Stomach (tissue), 9 donors: Measurements from ENCODE around the gene ALOX5AP. TPM values are rescaled to one million over a fixed set of nuclear protein-coding genes. Genes with fewer than 3 reads are reported as not detected.

Experiments
- DNase-seq, 2 donors: peaks; one replicate each; pipeline versions ENCODE4 v3.0.0 to v3.0.0-alpha.2; 2013 to 2019
- H3K27ac ChIP-seq, 5 donors: fragments of 200-600 bp in 4 of 5; sonication (generic) in 4 of 5; one replicate each; pipeline ENCODE4 v1.5.1; 2013 to 2019; ENCODE audit warnings: mild to moderate bottlenecking in 1 of 5, moderate library complexity in 1 of 5
- H3K27me3 ChIP-seq, 3 donors: fragments of 200-600 bp; sonication (generic); one replicate each; pipeline ENCODE4 v1.5.1; 2017 to 2019; ENCODE audit warnings: mixed run types in 1 of 3
- H3K36me3 ChIP-seq, 4 donors: fragments of 200-600 bp; sonication (generic); 1 replicate in 3 of 4; 2 replicates in 1 of 4; pipeline ENCODE4 v1.5.1; 2016 to 2019
- H3K4me1 ChIP-seq, 4 donors: fragments of 200-600 bp; sonication (generic); one replicate each; pipeline ENCODE4 v1.5.1; 2016 to 2019
- H3K4me3 ChIP-seq, 4 donors: fragments of 200-600 bp; sonication (generic) in 3 of 4; one replicate each; pipeline ENCODE4 v1.5.1; 2016 to 2019; ENCODE audit warnings: mild to moderate bottlenecking in 1 of 4
- H3K9me3 ChIP-seq, 4 donors: fragments of 200-600 bp; sonication (generic); one replicate each; pipeline ENCODE4 v1.5.1; 2016 to 2019
- EP300 ChIP-seq: sonication (generic); formaldehyde crosslinking; IDR thresholded peaks from one replicate; pipeline ENCODE4 v1.6.1; 2017; ENCODE audit warnings: antibody characterized with exemption
- POLR2A ChIP-seq, 4 donors: fragments of 450-650 bp; IDR thresholded peaks; one replicate each; pipeline ENCODE4 v1.6.1; 2016; ENCODE audit warnings: antibody characterized with exemption in 4 of 4, control low read depth in 2 of 4, mild to moderate bottlenecking in 1 of 4, moderate library complexity in 1 of 4
- POLR2AphosphoS5 ChIP-seq, 3 donors: sonication (generic); formaldehyde crosslinking; IDR thresholded peaks; one replicate each; pipeline ENCODE4 v1.6.1; 2016; ENCODE audit warnings: antibody characterized with exemption in 3 of 3
- WGBS, 5 donors: extraction: QIAGEN DNeasy Blood & Tissue Kit in 3 of 5; methylation state at CpG; one replicate each; pipeline versions ENCODE4 v1.1.5 to v1.1.7; 2013 to 2018; 5-methylcytosine and 5-hydroxymethylcytosine counted together
- intact Hi-C: fragments of 100-400 bp; cut with DNase I; formaldehyde crosslinking; loops from one replicate; pipeline ENCODE4 v1.15.1; 2023; ENCODE audit warnings: low total_unique reads
- polyA plus RNA-seq, 3 donors: library from polyadenylated mRNA; stranded (reverse); fragments of 200-250 nt; gene quantifications; one replicate each; pipeline ENCODE4 v1.2.3, GENCODE V29; 2013
- total RNA-seq, 5 donors: library from RNA; depleted of rRNA; stranded (reverse); fragments of >200 nt; gene quantifications; one replicate each; pipeline versions ENCODE4 v1.1.0 to v1.2.3, GENCODE V29; 2014 to 2016
- TF ChIP-seq, protein P1 (sequence below), 7 experiments: fragments of 450-650 bp in 4 of 7; fragments of 200-600 bp in 3 of 7; sonication (generic) in 3 of 7; IDR thresholded peaks; one replicate each; pipeline ENCODE4 v1.5.1; 2016 to 2019; ENCODE audit warnings: antibody characterized with exemption in 7 of 7, control low read depth in 2 of 7, mild to moderate bottlenecking in 1 of 7
- donor health status: healthy with polysubstance abuse.
- donor health status: Bipolar disorder and iron deficiency.
- donor health status: healthy.

ALOX5AP gene
- total and polyA plus RNA-seq, 8 donors, result 1.3 to 36.4 (median 7.7) TPM

DNA sequence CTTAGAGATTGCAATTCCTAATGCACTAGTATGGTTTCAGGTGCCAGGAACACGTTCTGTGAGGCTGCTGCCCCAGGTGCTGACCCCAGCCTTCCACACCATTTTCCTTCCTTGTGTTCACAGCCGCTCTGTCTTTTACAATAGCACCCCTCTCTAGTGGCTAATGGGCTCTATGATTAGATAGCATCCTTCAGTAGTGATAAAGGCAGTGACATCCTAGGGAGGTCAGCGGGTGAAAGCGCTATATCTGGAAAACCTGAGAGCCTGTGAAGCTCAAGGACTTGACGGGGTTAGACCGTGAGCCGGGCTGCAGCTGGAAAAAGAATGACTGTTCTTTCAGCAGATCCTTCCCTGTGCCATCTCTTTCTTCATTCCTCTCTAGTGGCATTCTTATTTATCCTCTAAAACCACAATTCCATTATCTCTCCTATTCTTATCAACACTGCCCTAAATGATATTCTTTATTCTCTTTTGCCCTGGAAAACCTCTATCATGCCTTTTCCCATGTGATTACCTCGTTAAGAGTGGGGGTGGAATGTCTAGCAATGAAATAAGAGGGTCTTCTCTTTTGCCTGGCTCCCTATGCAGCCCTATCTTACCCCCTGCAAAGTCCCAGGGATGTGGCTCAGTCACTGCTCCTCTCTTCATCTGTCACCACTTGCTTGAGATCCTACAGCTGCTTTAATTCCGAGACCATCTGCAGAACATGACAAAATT, 21.8 kb downstream of the ALOX5AP start:
- Histone ChIP-seq H3K27me3 (peaks cover 0 to 7% (median 0%) of the 10 kb centered on the region in 3 donors), H3K4me1 (peaks cover 0 to 8% (median 3%) of the 10 kb centered on the region in 4 donors), H3K27ac (no peak overlapping the region), H3K36me3 (peaks cover 0 to 3% (median 0%) of the 10 kb centered on the region in 4 donors), H3K9me3 (no peaks in the 10 kb centered on the region), H3K4me3 (no peak overlapping the region)
- 34 to 61% (median 53%) methylated on average over 9 of the region's 9 CpGs for WGBS, 5 donors
- intact Hi-C loops, result no loop called here
- DNase-seq, result no peak
- TF ChIP-seq POLR2AphosphoS5 (IDR thresholded peaks at IDR 0.05) (no peak), POLR2A (IDR thresholded peaks at IDR 0.05) (no peak), EP300 (no peak)
- TF ChIP-seq, protein P1, sequence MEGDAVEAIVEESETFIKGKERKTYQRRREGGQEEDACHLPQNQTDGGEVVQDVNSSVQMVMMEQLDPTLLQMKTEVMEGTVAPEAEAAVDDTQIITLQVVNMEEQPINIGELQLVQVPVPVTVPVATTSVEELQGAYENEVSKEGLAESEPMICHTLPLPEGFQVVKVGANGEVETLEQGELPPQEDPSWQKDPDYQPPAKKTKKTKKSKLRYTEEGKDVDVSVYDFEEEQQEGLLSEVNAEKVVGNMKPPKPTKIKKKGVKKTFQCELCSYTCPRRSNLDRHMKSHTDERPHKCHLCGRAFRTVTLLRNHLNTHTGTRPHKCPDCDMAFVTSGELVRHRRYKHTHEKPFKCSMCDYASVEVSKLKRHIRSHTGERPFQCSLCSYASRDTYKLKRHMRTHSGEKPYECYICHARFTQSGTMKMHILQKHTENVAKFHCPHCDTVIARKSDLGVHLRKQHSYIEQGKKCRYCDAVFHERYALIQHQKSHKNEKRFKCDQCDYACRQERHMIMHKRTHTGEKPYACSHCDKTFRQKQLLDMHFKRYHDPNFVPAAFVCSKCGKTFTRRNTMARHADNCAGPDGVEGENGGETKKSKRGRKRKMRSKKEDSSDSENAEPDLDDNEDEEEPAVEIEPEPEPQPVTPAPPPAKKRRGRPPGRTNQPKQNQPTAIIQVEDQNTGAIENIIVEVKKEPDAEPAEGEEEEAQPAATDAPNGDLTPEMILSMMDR (IDR thresholded peaks at IDR 0.05), result no peak

DNA sequence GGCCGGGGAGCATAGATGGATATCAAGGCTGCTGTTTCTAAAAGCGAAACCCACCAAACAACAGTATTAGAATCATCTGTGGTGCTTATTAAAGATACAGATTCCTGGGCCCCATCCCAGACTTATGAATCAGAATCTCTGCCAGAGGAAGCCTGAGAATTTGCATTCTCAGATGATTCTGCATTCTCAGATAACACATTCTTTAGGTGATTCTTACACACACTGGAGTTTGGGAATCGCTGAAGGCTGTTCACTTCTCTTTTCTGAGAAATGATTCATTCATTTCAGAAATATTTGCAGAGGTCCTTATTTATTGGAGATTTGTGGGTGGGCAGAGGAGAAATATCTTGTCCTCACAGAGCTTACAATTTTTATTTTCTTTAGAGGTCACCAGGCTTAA, 24.4 kb downstream of the ALOX5AP start:
- Histone ChIP-seq H3K4me3 (no peak overlapping the region), H3K27ac (no peak overlapping the region), H3K4me1 (no peaks in the 10 kb centered on the region), H3K9me3 (no peaks in the 10 kb centered on the region), H3K36me3 (peaks cover 0 to 3% (median 0%) of the 10 kb centered on the region in 4 donors), H3K27me3 (peaks cover 0 to 7% (median 0%) of the 10 kb centered on the region in 3 donors)
- WGBS, 5 donors, result 83 to 96% (median 93%) methylated on average over 3 of the region's 3 CpGs
- TF ChIP-seq POLR2AphosphoS5 (IDR thresholded peaks at IDR 0.05), result no peak
- TF ChIP-seq POLR2A (IDR thresholded peaks at IDR 0.05), result no peak
- TF ChIP-seq, protein P1 (IDR thresholded peaks at IDR 0.05), result no peak
- no peak for TF ChIP-seq EP300
- no peak for DNase-seq
- intact Hi-C loops, result no loop called here

DNA sequence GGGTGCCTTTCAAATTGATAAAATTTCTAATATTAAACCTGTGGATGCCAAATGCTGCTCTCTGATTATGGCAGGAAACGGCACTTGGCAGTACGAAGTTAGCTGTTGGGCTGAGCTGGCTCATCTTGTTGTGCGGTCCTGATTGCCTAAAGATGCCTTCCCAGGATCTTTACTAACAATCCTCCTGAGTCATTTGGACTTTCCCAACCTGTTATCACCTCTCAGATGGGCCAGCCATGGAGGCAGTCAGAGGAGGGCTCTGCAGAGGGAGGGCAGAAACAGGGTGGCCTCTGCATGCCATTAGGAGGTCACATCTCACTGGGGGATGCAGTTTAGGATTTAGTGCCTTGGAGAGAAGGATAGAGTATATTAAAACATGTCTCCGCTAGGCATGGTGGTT, 27.3 kb downstream of the ALOX5AP start:
- no peaks in the 10 kb centered on the region for H3K27me3 ChIP-seq
- H3K27ac ChIP-seq, result no peak overlapping the region
- peaks cover 0 to 5% (median 0%) of the 10 kb centered on the region in 4 donors for H3K4me1 ChIP-seq
- intact Hi-C loops, result no loop called here
- no peak for DNase-seq
- H3K9me3 ChIP-seq, result no peaks in the 10 kb centered on the region
- TF ChIP-seq POLR2A (IDR thresholded peaks at IDR 0.05), result no peak
- TF ChIP-seq, protein P1 (IDR thresholded peaks at IDR 0.05), result no peak
- TF ChIP-seq POLR2AphosphoS5 (IDR thresholded peaks at IDR 0.05), result no peak
- no peak for TF ChIP-seq EP300
- peaks cover 0 to 3% (median 0%) of the 10 kb centered on the region in 4 donors for H3K36me3 ChIP-seq
- no peak overlapping the region for H3K4me3 ChIP-seq
- 82 to 92% (median 89%) methylated on average over 4 of the region's 4 CpGs for WGBS, 5 donors

DNA sequence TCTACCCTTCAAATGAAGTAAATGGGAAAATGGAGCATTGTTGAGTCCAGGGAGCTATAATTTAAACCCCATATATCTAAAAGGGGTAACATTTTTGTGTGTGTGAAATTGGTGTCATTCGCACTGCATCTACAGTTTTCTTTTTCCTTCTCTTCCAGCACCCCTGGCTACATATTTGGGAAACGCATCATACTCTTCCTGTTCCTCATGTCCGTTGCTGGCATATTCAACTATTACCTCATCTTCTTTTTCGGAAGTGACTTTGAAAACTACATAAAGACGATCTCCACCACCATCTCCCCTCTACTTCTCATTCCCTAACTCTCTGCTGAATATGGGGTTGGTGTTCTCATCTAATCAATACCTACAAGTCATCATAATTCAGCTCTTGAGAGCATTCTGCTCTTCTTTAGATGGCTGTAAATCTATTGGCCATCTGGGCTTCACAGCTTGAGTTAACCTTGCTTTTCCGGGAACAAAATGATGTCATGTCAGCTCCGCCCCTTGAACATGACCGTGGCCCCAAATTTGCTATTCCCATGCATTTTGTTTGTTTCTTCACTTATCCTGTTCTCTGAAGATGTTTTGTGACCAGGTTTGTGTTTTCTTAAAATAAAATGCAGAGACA, 28.6 kb downstream of the ALOX5AP start:
- H3K36me3 ChIP-seq, result peaks cover 0 to 3% (median 0%) of the 10 kb centered on the region in 4 donors
- WGBS, 5 donors, result 80 to 91% (median 88%) methylated on average over 8 of the region's 8 CpGs
- intact Hi-C loops, result no loop called here
- no peak for DNase-seq
- H3K27ac ChIP-seq, result no peak overlapping the region
- H3K27me3 ChIP-seq, result no peaks in the 10 kb centered on the region
- H3K9me3 ChIP-seq, result no peaks in the 10 kb centered on the region
- H3K4me1 ChIP-seq, result peaks cover 0 to 5% (median 0%) of the 10 kb centered on the region in 4 donors
- no peak overlapping the region for H3K4me3 ChIP-seq
- no peak for TF ChIP-seq EP300
- no peak for TF ChIP-seq POLR2A (IDR thresholded peaks at IDR 0.05)
- TF ChIP-seq, protein P1 (IDR thresholded peaks at IDR 0.05), result no peak
- TF ChIP-seq POLR2AphosphoS5 (IDR thresholded peaks at IDR 0.05), result no peak
